SU-DHL-6 (cell line): ENCODE data around the gene COG7.

Source experiments
- CTCF ChIP-seq: fragments of 200-600 bp; sonication (generic); IDR thresholded peaks from one replicate; pipeline ENCODE4 v1.5.1; 2017; ENCODE audit warnings: antibody characterized with exemption, mild to moderate bottlenecking, low read length, moderate library complexity; ENCODE audit not compliant: insufficient read depth, poor library complexity, severe bottlenecking
- EZH2phosphoT487 ChIP-seq: fragments of 200-600 bp; sonication (generic), shearing (Covaris generic); conservative IDR thresholded peaks from 2 replicates; pipeline ENCODE4 v1.6.1; 2018; ENCODE audit warnings: mild to moderate bottlenecking, antibody characterized with exemption, low read length, moderate library complexity, mixed read lengths

- TF ChIP-seq CTCF (no peak), EZH2phosphoT487 (no peak)
These were observed 78.1 kb downstream of the COG7 start for GRCh38 chr16:23374721-23375510.
